ENCODE measurements around the gene TNIK. TPM values are rescaled to one million over a fixed set of nuclear protein-coding genes. Genes with fewer than 3 reads are reported as not detected.
"Not testable (repeated sequence)": the region's sequence is repeated elsewhere in the genome, so short reads cannot be mapped to it uniquely, and the experiment has no call there.

The TNIK gene
- total RNA-seq, 1 donor from 2014 or later = 42.2 TPM

DNA sequence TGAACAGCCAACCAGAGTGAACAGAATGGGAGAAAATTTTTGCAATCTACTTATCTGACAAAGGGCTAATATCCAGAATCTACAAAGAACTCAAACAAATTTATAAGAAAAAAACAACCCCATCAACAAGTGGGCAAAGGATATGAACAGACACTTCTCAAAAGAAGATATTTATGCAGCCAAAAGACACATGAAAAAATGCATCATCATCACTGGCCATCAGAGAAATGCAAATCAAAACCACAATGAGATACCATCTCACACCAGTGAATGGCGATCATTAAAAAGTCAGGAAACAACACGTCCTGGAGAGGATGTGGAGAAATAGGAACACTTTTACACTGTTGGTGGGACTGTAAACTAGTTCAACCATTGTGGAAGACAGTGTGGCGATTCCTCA is 341.2 kb downstream of the TNIK start:
- intact Hi-C loops (cut with DNase I) = not testable (repeated sequence)

DNA sequence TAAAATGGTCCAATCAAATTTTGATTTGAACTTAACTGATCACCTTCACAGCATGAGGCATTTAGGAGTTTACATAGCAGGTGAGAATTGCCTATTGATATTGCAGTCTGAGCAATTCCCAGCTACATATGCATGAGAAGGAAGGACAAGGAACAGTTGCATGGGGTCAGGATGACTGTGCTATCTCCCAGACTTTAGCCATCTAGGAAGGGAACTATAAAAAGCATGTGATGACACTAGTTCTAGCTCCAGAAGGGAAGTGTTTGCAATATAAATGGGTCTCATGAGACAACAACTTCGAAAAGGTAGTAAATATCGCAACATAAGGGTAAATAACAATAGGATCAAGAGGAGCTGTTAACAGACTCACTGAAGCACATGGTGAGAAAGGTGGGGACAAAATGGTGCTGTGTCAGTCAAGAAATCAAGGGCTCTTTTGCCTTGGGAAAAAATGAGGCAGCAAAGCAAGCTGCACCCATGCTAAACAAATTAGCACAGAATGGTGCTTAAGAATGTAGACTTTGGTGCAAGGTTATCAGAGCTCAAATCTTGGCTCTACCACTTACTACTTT is 343.3 kb downstream of the TNIK start:
- intact Hi-C loops (cut with DNase I) = no loop called here
- no peak for DNase-seq (ENCODE audit: low spot score)

More for the DNA sequence above, 341.2 kb downstream of the TNIK start:
- DNase-seq (ENCODE audit: low spot score) = not testable (repeated sequence)

DNA sequence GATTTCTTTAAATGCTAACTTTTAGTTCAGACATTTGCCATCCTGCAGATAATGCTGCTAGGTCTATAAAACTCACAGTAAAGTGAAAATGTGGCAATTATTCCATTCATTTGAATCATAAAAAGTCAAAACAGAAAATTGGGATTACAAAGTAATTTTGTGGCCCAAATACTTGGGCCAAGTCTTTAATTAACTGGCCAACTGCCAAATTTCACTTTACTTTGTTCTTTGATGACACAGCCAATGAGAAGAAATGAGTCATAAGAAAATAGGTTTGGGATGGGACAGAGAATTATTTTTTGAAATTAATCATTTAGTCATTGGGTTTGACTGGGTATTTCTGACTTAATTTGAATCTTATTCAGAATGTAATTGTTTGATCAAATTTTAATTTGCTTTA is 343.8 kb downstream of the TNIK start:
- intact Hi-C loops (cut with DNase I) = no loop called here
- DNase-seq (ENCODE audit: low spot score) = no peak

DNA sequence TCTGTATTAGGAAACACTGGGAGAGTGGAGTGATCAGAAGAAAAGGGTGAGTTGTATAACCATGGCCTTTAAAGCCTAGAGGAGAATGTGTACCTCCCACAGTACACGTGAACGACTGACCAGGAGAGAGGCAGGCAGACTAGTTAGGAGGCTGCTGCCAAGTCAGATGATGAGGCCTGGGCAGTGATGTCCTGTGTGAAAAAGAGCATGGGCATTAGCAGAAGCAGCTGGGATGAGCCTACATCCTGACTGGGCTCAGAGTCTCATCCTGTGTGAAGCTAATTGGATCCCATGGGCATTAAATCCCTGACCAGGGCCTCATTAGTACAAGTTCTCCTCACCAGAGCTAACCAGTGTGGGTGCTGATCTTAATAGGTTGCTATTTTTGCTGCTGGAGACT is 344.5 kb downstream of the TNIK start:
- intact Hi-C loops (cut with DNase I) = no loop called here
- DNase-seq (ENCODE audit: low spot score) = no peak

DNA sequence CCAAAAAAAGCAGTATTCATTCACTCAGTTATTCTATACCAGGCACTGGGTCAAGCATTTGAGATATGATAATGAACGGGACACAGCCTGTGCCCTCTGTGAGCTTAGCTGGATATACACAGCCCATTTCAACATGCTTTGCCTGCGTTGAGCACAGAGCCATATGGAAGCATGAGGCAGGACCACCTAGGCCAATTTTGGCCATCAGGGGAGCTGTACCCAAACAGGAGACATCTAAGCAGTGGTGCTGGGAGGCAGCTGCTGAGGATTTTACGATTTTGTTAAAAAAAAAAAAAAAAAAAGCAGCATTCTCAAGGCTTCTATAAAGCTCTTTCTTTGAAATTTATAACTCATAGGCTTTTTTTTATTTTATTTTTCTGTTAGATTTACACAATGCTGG is 346.5 kb downstream of the TNIK start:
- no peak for DNase-seq (ENCODE audit: low spot score)
- intact Hi-C loops (cut with DNase I) = no loop called here

DNA sequence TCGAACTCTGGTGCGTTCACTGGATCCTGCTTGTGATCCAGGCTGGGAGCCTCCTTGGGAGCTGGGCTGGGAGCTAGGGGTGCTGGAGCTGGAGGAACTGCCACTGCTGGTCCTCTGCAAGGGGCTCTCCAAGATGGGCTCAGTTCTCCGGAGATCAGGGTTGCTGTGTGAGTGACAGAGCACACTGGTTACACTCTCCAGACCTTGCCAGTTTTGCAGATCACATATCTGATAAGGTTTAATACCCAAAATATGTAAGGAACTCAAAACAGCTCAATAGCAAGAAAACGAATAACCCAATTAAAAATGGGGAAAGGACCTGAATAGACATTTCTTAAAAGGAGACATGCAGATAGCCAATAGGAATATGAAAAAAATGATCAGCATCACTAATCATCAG is 349.5 kb downstream of the TNIK start:
- intact Hi-C loops (cut with DNase I) = no loop called here
- no peak for DNase-seq (ENCODE audit: low spot score)

DNA sequence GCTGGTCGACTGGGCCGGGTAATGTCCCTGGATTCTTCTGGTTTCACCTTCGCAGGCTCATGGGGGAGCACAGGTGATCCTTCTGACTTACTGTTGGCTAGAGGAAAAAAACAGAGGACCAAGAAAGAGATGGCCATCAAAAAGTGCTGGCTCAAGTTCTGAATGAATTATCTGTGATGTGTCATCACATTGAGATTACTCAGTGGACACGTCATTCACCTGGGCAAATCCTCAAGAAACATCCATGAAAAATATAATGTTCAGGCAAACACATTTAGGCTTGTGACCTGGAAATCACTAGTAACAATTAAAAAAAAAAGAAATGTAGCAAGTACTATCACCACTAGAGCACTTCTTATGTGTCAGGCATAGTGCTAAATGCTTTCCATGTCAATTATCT is 352.1 kb downstream of the TNIK start:
- no peak for DNase-seq (ENCODE audit: low spot score)
- intact Hi-C loops (cut with DNase I) = no loop called here

DNA sequence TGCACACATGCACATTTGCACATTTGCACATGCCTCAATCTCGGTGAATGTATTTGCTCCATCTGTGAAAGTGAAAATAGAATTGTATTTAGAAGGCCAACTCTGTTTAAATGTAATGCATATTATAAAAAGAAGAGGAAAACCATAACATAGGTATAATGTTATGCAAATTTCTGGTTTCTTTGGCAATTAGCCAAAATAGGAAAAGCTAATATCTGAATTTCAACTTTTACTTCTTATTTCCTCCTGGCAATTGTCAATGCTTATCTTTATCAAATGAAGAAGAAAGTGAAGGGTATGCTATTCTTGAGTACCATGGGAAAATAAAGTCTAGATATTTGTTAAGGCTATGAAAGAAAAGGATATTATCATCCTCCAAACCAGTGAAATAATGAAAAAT is 357.0 kb downstream of the TNIK start:
- no peak for DNase-seq (ENCODE audit: low spot score)
- intact Hi-C loops (cut with DNase I) = no loop called here

DNA sequence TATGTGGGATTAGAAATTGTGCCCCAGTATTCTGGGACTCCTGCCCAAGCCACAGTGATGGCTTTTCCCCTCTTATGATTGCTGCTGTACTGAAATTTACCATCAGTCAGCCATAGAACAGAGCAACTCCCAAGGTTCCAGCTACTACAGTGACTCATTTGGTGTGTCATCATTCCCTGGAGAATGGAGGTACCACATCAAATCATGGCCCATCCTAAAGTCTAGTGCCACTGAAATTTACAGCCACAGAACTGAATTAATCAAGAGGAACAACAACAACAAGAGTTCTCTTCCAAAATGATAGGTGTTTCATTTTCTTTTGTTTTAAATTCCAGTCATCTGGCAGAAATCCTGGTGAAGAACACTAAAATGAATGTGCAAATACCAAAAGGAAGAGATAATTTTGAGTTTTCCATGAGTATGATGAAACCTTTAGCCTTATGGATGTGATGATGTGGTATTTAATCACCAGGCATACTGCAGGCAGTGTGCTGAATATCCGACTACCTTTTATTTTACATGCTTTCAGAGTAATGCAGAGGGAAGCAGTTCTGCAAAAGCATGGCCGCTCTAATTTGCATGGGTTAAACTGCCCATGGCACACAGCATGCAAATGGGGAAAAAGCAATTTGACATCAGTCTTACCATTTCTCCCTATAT is 358.1 kb downstream of the TNIK start:
- intact Hi-C loops (cut with DNase I) = no loop called here
- no peak for DNase-seq (ENCODE audit: low spot score)

DNA sequence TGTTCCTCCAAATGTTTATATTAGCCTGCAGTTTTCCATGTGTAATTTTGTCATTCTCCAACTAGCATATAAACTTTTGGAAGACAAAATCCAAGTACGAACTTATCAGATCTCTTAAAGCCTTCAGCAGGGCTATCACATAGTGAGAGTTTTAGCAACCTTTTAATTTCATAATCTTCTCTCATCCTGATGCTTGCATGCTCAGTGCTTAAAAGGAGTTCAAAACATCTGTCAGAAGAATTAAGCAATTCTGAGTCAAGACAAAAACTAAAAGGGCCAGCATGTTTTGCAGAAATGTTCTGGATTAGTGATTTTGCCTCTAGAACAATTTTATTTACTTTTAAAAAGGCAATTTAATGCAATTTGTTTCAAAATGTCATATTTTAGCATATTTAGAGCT is 360.3 kb downstream of the TNIK start:
- intact Hi-C loops (cut with DNase I) = no loop called here
- DNase-seq (ENCODE audit: low spot score) = no peak

DNA sequence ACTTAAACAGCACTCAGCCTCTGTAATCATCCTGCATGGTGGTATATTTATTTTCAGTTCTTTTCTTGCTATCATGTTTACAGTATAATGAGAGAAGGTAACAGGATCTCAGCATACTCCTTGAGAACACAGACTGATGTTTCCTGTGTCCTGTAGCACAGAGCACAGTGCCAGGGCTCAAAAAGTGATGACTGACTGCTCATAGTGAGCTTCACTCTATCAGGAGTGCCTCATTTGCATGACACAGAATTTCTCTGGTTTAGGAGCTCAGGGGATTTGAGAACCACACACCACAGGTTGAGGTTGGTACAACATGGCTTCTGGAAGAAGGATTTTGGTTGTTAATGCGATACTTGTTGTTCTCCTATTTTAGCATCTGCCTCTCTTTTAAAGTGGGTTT is 365.1 kb downstream of the TNIK start:
- DNase-seq (ENCODE audit: low spot score) = no peak
- intact Hi-C loops (cut with DNase I) = no loop called here

DNA sequence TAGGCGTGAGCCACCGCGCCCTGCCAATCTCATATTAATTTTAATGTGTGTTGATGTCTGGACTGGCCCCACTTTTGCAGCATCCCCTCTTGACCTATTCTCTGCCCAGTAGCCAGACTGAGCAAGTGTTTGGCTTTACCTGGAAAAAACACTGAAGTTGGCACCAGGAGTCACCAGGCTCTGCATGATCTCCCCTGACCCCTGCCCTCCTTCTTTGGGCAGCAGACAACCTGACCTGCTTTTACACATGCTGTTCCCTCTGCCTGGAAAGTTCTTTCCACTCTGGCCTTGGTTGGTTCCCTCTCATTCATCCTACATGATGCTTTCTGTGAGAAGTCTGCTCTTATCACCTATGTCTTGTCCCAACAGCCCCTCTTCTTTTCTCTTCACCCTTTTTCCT is 365.8 kb downstream of the TNIK start:
- intact Hi-C loops (cut with DNase I) = no loop called here
- no peak for DNase-seq (ENCODE audit: low spot score)

DNA sequence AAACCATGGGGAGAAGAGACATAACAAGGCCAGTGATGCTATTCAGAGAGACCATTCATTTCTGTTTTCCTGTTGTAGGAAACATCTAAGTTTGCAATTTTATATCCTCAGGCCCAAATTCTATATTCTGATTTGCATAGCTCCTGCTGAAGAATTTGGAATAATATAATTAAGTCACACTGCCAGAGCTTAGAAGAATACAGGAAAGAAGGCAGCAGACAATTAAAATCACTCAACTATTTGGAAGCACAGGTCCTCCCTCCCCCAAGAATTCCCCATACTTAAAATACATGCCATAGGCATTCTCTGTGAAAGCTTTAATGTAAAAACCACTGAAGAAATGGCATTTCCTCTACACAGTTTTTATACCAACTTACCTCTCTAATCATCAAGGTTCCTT is 366.7 kb downstream of the TNIK start:
- DNase-seq (ENCODE audit: low spot score) = no peak
- intact Hi-C loops (cut with DNase I) = no loop called here

DNA sequence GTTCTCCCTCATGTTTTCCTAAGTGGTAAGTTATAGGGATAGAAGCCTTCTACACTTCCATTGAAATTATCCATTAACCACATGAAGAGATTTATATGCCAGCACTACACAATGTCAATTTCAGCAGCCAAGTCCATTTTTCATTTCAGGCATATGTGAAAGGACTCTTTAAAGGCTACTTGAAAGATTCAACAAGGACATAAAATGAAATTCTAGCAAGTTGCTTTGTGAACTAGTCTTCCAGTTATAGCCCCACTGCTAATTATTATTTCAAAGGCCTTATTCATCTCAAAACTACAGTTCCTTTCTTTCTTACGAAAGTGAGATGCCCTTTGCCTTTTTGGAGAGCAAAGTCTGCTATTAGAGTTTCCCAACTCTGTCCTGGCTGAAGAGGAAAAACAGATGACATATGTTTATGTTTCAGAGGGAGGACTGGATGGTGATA is 367.7 kb downstream of the TNIK start:
- DNase-seq (ENCODE audit: low spot score) = no peak
- intact Hi-C loops (cut with DNase I) = no loop called here

DNA sequence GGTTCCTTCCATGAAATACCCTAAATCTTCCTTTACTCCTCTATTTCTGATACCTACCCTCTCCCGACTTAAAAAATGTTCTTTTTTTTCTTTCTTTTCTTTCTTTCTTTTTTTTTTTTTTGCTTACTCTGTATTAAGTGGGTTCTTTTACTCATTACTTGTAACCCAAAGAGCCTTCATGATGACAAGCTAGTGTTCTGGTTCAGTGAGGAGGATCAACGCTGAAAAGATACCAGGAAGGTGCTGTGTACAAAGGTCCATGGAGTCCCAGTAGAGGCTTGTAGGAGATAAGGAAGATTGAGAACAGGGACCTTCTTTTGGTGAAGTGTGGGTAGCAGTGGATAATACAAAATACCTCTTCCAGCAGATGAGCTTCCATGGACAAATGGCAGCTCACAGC is 369.9 kb downstream of the TNIK start:
- no peak for DNase-seq (ENCODE audit: low spot score)
- intact Hi-C loops (cut with DNase I) = no loop called here

DNA sequence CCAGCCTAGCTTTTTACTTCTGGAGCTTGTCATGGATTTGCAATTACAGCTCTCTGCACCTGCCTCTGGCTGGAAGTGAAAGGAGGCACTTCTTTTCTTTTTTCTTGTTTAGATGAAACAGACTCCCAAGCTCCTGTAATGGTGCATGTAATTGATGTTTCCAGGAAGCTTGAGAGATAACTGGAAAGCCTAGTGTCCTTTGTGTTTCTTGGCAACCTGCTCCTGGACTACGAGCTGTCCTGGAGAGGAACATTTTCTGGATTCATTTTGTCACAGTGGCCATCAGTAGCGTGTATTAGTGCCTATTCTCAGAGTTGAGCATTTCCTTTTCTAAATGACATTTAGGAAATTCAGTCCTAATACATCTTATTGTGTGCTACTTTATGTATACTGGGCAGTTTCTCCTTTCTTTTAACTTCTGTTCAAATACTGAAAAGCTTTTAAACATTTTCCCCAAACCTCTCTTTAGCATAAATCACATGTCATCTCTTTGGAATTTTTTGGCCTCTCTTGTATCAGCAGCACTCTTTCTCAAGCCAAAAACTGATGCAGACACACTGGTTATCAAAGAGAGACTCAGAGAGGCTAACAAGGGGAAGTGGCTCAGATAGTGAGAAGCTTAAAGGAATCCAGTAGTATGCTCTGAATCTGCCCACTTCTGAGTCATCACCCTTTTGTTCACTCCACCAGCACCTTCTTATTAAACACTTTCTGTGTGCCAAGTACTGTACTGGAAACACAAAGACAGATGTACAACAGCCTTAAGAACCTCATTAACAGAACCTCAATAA is 371.0 kb downstream of the TNIK start:
- no peak for DNase-seq (ENCODE audit: low spot score)
- intact Hi-C loops (cut with DNase I) = no loop called here

DNA sequence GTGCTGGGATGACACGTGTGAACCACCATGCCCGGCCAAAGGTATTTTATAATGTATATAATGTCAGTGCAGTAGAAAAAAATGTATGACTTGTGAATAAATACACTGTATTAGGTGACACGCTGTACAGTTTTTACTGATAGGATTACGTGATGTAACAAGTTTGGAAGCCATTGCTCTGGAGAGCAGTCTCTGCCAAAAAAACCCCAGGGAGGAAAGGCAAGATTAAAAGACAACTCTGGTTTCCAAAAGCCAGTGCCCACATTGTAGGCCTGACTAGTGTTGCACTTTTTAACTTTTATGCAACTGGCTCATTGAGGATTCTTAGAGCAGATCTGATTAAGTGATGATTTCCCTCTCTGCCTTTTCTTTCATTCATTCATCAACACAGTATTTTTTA is 371.7 kb downstream of the TNIK start:
- DNase-seq (ENCODE audit: low spot score) = no peak
- intact Hi-C loops (cut with DNase I) = no loop called here

DNA sequence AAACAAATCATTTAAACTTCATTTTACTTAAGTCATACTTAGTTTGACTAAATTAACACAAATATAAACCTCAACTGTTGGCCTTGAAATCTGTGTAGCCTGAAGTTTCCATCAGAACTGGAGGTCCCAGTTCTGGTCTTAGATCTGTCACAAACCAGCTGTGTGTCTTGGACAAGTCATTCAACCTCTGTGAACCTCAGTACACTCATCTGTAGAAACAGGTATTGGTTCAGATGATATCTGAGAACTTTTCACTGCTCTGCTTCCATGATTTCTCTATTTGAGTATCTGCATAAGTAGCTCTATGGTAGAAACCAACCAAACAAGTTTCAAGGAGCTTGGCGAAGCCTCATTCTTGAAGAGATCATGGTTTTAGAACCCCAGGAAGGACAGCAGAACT is 373.3 kb downstream of the TNIK start:
- intact Hi-C loops (cut with DNase I) = no loop called here

DNA sequence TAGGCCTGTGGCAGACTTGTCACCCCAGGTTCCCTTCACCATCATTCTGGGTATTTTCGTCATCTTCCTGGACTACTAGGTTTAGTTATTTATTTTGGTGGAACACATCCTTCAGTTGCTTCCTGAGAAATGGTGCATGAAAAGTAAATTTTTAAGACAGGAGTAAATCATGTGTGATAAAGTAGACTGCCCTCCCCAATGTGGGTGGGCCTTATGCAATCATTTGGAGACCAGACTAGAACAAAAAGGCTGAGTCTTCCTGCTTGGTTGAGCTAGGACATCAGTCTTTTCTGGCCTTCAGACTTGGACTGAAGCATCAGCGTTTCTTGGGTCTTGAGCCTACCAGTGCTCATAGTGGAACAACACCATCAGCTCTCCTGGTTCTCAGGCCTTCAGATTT is 382.9 kb downstream of the TNIK start:
- no peak for DNase-seq (ENCODE audit: low spot score)
- intact Hi-C loops (cut with DNase I) = no loop called here

More for the DNA sequence above, 373.3 kb downstream of the TNIK start:
- no peak for DNase-seq (ENCODE audit: low spot score)

DNA sequence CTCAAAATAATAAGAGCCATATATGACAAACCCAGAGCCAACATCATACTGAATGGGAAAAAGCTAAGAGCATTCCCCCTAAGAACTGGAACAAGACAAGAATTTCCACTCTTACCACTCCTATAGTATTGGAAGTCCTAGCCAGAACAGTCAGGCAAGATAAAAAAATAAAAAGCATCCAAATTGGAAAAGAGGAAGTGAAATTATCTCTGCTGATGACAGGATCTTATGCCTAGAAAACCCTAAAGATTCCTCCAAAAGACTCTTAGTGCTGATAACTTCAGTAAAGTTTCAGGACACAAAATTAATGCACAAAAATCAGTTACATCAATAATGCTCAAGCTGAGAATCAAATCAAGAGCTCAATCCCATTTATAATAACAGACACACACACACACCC is 387.8 kb downstream of the TNIK start:
- intact Hi-C loops (cut with DNase I) = no loop called here
- DNase-seq (ENCODE audit: low spot score) = no peak

DNA sequence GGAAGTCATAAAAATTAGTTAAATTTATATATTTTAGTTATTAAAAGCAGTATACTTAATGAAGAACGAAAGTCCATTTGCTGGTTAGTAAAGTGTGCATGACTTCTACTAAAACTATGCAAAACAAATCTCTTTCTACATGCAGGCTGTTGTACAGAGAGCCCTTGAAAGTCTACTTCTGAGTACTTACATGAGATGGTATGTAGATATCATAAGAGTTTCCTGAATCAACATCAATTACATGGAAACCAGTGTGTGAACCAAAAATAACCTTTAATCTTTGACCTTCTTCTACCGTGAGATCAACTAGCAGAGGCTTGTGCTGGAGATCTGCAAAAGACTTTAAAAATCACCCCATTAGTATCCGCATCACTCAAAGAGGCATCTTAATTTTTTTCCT is 391.5 kb downstream of the TNIK start:
- no peak for DNase-seq (ENCODE audit: low spot score)
- intact Hi-C loops (cut with DNase I) = no loop called here
